ENCODE results near the gene GTF2H4.

GTF2H4 gene

GRCh38 chr6:30883685-30884520 is 24.1 kb upstream of the GTF2H4 start, which contains the start of gene DDR1:
Gene DDR1 (plus strand): TSS chr6:30884519. CDS start chr6:30888730, 4,211 bp downstream.
- H3K4me3 ChIP-seq (replicated peaks in 1 of 2; ENCODE audit: low read depth in 2 of 2, low read length in 2 of 2), result peak within 1 kb of the TSS; percentile 60 to 72
- no peak for TF ChIP-seq CTCF (IDR thresholded peaks at IDR 0.05; ENCODE audit: low read depth, low read length)
- peak; percentile 34 to 87 for DNase-seq (ENCODE audit: low read depth in 2 of 2)

- DNase-seq (ENCODE audit: low read depth in 2 of 2), result peak; percentile 17 to 74
- peak overlapping the region; percentile 60 to 72 for H3K4me3 ChIP-seq (replicated peaks in 1 of 2; ENCODE audit: low read depth in 2 of 2, low read length in 2 of 2)
- no peak for TF ChIP-seq CTCF (IDR thresholded peaks at IDR 0.05; ENCODE audit: low read depth, low read length)
Observed at GRCh38 chr6:30884521-30885480, 23.2 kb upstream of the GTF2H4 start.

GRCh38 chr6:30885481-30885998 is 22.5 kb upstream of the GTF2H4 start:
- no peak for TF ChIP-seq CTCF (IDR thresholded peaks at IDR 0.05; ENCODE audit: low read depth, low read length)
- peak overlapping the region; percentile 60 to 72 for H3K4me3 ChIP-seq (replicated peaks in 1 of 2; ENCODE audit: low read depth in 2 of 2, low read length in 2 of 2)
- peak; percentile 18 to 34 for DNase-seq (ENCODE audit: low read depth in 2 of 2)

- peak overlapping the region; percentile 60 to 72 for H3K4me3 ChIP-seq (replicated peaks in 1 of 2; ENCODE audit: low read depth in 2 of 2, low read length in 2 of 2)
- no peak for TF ChIP-seq CTCF (IDR thresholded peaks at IDR 0.05; ENCODE audit: low read depth, low read length)
- DNase-seq (ENCODE audit: low read depth in 2 of 2), result peak; percentile 69 to 72
Observed at GRCh38 chr6:30885999-30886896, 21.8 kb upstream of the GTF2H4 start.

GRCh38 chr6:30886897-30887255 is 21.1 kb upstream of the GTF2H4 start:
- peak overlapping the region in 1 of 2 donors; percentile 72 for H3K4me3 ChIP-seq (replicated peaks in 1 of 2; ENCODE audit: low read depth in 2 of 2, low read length in 2 of 2)
- no peak for TF ChIP-seq CTCF (IDR thresholded peaks at IDR 0.05; ENCODE audit: low read depth, low read length)
- no peak for DNase-seq (ENCODE audit: low read depth in 2 of 2)
